GM23248 (cell line): ENCODE results near the gene TMEM204. TPM values are rescaled to one million over a fixed set of nuclear protein-coding genes. Genes with fewer than 3 reads are reported as not detected.

Experiments used
- DNase-seq: peaks from one replicate; pipeline ENCODE4 v3.0.0-alpha.2; 2015
- H2AFZ ChIP-seq: fragments of 200-600 bp; sonication (generic); 2 replicates; pipeline ENCODE4 v1.6.1; 2016; ENCODE audit warnings: antibody characterized with exemption
- H3F3A ChIP-seq: fragments of 200-600 bp; sonication (generic); 2 replicates; pipeline ENCODE4 v1.6.1; 2016; ENCODE audit warnings: mild to moderate bottlenecking, antibody characterized with exemption, mixed run types; ENCODE audit not compliant: insufficient read depth
- H3K27ac ChIP-seq: fragments of 200-600 bp; sonication (generic); 2 replicates; pipeline ENCODE4 v1.5.1; 2016; ENCODE audit warnings: mild to moderate bottlenecking
- H3K27me3 ChIP-seq: fragments of 200-600 bp; sonication (generic); replicated peaks from 2 replicates; pipeline ENCODE4 v1.6.1; 2016; ENCODE audit warnings: mild to moderate bottlenecking; ENCODE audit not compliant: insufficient read depth
- H3K36me3 ChIP-seq: fragments of 200-600 bp; sonication (generic); 2 replicates; pipeline ENCODE4 v1.6.1; 2016; ENCODE audit warnings: low read depth, mild to moderate bottlenecking
- H3K4me1 ChIP-seq: fragments of 200-600 bp; sonication (generic); 2 replicates; pipeline ENCODE4 v1.6.1; 2016; ENCODE audit warnings: mild to moderate bottlenecking; ENCODE audit not compliant: insufficient read depth
- H3K4me2 ChIP-seq: fragments of 200-600 bp; sonication (generic); one replicate; pipeline ENCODE4 v1.6.1; 2016; ENCODE audit warnings: mild to moderate bottlenecking; ENCODE audit not compliant: unreplicated experiment
- H3K4me3 ChIP-seq: fragments of 200-600 bp; sonication (generic); 2 replicates; pipeline ENCODE4 v1.5.1; 2016; ENCODE audit warnings: mild to moderate bottlenecking
- H3K79me2 ChIP-seq: fragments of 200-600 bp; sonication (generic); 2 replicates; pipeline ENCODE4 v1.6.1; 2016; ENCODE audit warnings: mild to moderate bottlenecking; ENCODE audit not compliant: insufficient read depth
- H3K9ac ChIP-seq: fragments of 200-600 bp; sonication (generic); 2 replicates; pipeline ENCODE4 v1.6.1; 2016; ENCODE audit warnings: mild to moderate bottlenecking
- H3K9me2 ChIP-seq: fragments of 200-600 bp; sonication (generic); 2 replicates; pipeline ENCODE4 v1.6.1; 2016; ENCODE audit warnings: mixed run types, mild to moderate bottlenecking, moderate library complexity; ENCODE audit not compliant: insufficient read depth
- H3K9me3 ChIP-seq: fragments of 200-600 bp; sonication (generic); one replicate; pipeline ENCODE4 v1.6.1; 2017; ENCODE audit warnings: low read depth
- H4K20me1 ChIP-seq: fragments of 200-600 bp; sonication (generic); 2 replicates; pipeline ENCODE4 v1.6.0; 2016; ENCODE audit not compliant: insufficient read depth
- EZH2 ChIP-seq: fragments of 200-600 bp; sonication (generic); IDR thresholded peaks from 2 replicates; pipeline ENCODE4 v1.6.1; 2018; ENCODE audit warnings: antibody characterized with exemption, mild to moderate bottlenecking; ENCODE audit not compliant: insufficient read depth, poor library complexity, severe bottlenecking
- EZH2phosphoT487 ChIP-seq: fragments of 200-600 bp; sonication (generic); IDR thresholded peaks from 2 replicates; pipeline ENCODE4 v1.6.1; 2018; ENCODE audit warnings: antibody characterized with exemption, moderate library complexity, mild to moderate bottlenecking, low read depth; ENCODE audit not compliant: insufficient read depth
- WGBS, 2 experiments: methylation state at CpG; one replicate each; pipeline ENCODE4 v1.1.6; 2015 to 2017; ENCODE audit warnings: low lambda C conversion rate in 2 of 2, low coverage in 1 of 2; ENCODE audit errors: missing lambda C conversion rate in 2 of 2; 5-methylcytosine and 5-hydroxymethylcytosine counted together
- in situ Hi-C: fragments of 300-500 bp; cut with MboI; formaldehyde crosslinking; loops from 2 replicates; pipeline ENCODE4 v1.15.0; 2020
- polyA plus RNA-seq: library from polyadenylated mRNA; unstranded; fragments of >200 nt; fragmentation: Nextera tagmentation; extraction: Ambion mirVana; gene quantifications from 2 replicates; pipeline ENCODE4 v1.2.1, GENCODE V29; 2016
- total RNA-seq: library from RNA; depleted of rRNA; stranded (reverse); fragments of >200 nt; shearing (Covaris generic); gene quantifications from 2 replicates; pipeline ENCODE4 v1.2.3, GENCODE V29; 2014; rRNA removed

Gene TMEM204
- total and polyA plus RNA-seq, 2 experiments from 2014 or later: 26.0 to 40.0 TPM

- no peak for DNase-seq
- Histone ChIP-seq H3F3A (no peaks in the 10 kb centered on the region), H3K4me2 (no peak overlapping the region), H3K79me2 (no peaks in the 10 kb centered on the region), H3K36me3 (peaks cover 5% of the 10 kb centered on the region; the same call in 1 of the 2 replicates), H3K27me3 (no peaks in the 10 kb centered on the region), H3K9me2 (no peaks in the 10 kb centered on the region), H3K9me3 (no peaks in the 10 kb centered on the region), H3K4me3 (no peak overlapping the region), H3K9ac (no peak overlapping the region), H3K4me1 (no peaks in the 10 kb centered on the region), H3K27ac (no peak overlapping the region), H4K20me1 (no peaks in the 10 kb centered on the region), H2AFZ (no peak overlapping the region)
- WGBS, 2 experiments: 93 to 96% methylated on average over 6 of the region's 6 CpGs
- no peak for TF ChIP-seq EZH2
- TF ChIP-seq EZH2phosphoT487: no peak
- in situ Hi-C loops: no loop called here
These were observed 68.0 kb downstream of the TMEM204 start for GRCh38 chr16:1601489-1601888.

- no peak overlapping the region for H3K9ac ChIP-seq
- H3K4me1 ChIP-seq: no peaks in the 10 kb centered on the region
- peaks cover 5% of the 10 kb centered on the region; the same call in 1 of the 2 replicates for H3K79me2 ChIP-seq
- H3K4me3 ChIP-seq: no peak overlapping the region
- DNase-seq: no peak
- in situ Hi-C loops: no loop called here
- H3K36me3 ChIP-seq: peaks cover 5% of the 10 kb centered on the region; the same call in 1 of the 2 replicates
- H4K20me1 ChIP-seq: no peaks in the 10 kb centered on the region
- 96% methylated on average over 20 of the region's 20 CpGs for whole genome bisulfite sequencing, 2 experiments
- no peaks in the 10 kb centered on the region for H3F3A ChIP-seq
- no peaks in the 10 kb centered on the region for H3K27me3 ChIP-seq
- no peak overlapping the region for H2AFZ ChIP-seq
- no peaks in the 10 kb centered on the region for H3K9me2 ChIP-seq
- no peaks in the 10 kb centered on the region for H3K9me3 ChIP-seq
- no peak for TF ChIP-seq EZH2
- no peak for TF ChIP-seq EZH2phosphoT487
- H3K27ac ChIP-seq: no peak overlapping the region
- no peak overlapping the region for H3K4me2 ChIP-seq
These were observed 68.8 kb downstream of the TMEM204 start for GRCh38 chr16:1602285-1602684.

Other genes starting within 250 kb of the TMEM204 start
- 46.5 and 77.7 TPM in 2 replicates for gene UBE2I, start 224.0 kb upstream of the TMEM204 start, total RNA-seq
- 133 and 134 TPM in 2 replicates for gene UBE2I, start 224.0 kb upstream of the TMEM204 start, polyA plus RNA-seq
- gene BAIAP3, start 200.0 kb upstream of the TMEM204 start, total RNA-seq: 0.13 and 0.86 TPM in 2 replicates
- gene BAIAP3, start 200.0 kb upstream of the TMEM204 start, polyA plus RNA-seq: 0.23 and 0.24 TPM in 2 replicates
- 88.0 and 110 TPM in 2 replicates for gene TSR3, start 181.8 kb upstream of the TMEM204 start, total RNA-seq
- gene TSR3, start 181.8 kb upstream of the TMEM204 start, polyA plus RNA-seq: 105 and 106 TPM in 2 replicates
- gene GNPTG, start 181.7 kb upstream of the TMEM204 start, total RNA-seq: 52.4 and 85.8 TPM in 2 replicates
- gene GNPTG, start 181.7 kb upstream of the TMEM204 start, polyA plus RNA-seq: 99.9 and 109 TPM in 2 replicates
- gene UNKL, start 119.0 kb upstream of the TMEM204 start, total RNA-seq: 13.0 and 15.3 TPM in 2 replicates
- 6.1 and 8.2 TPM in 2 replicates for gene UNKL, start 119.0 kb upstream of the TMEM204 start, polyA plus RNA-seq
- gene UQCC4, start 112.9 kb upstream of the TMEM204 start, total RNA-seq: 11.3 and 19.5 TPM in 2 replicates
- 26.0 and 27.1 TPM in 2 replicates for gene UQCC4, start 112.9 kb upstream of the TMEM204 start, polyA plus RNA-seq
- not detected in 2 replicates for gene PERCC1, start 102.6 kb upstream of the TMEM204 start, total RNA-seq
- not detected in 2 replicates for gene PERCC1, start 102.6 kb upstream of the TMEM204 start, polyA plus RNA-seq
- gene CCDC154, start 89.1 kb upstream of the TMEM204 start, total RNA-seq: not detected in 2 replicates
- gene CCDC154, start 89.1 kb upstream of the TMEM204 start, polyA plus RNA-seq: 0.09 and 0.18 TPM in 2 replicates
- gene CLCN7, start 58.6 kb upstream of the TMEM204 start, total RNA-seq: 37.3 and 39.3 TPM in 2 replicates
- gene CLCN7, start 58.6 kb upstream of the TMEM204 start, polyA plus RNA-seq: 31.7 and 33.6 TPM in 2 replicates
- not detected in 2 replicates for gene PTX4, start 44.7 kb upstream of the TMEM204 start, total RNA-seq
- gene PTX4, start 44.7 kb upstream of the TMEM204 start, polyA plus RNA-seq: 0.18 TPM in 1 of 2 replicates, not detected in the other
- gene TELO2, start 40.3 kb upstream of the TMEM204 start, total RNA-seq: 24.7 and 29.3 TPM in 2 replicates
- 28.5 and 30.5 TPM in 2 replicates for gene TELO2, start 40.3 kb upstream of the TMEM204 start, polyA plus RNA-seq
- gene IFT140, start 78.4 kb downstream of the TMEM204 start, total RNA-seq: 27.3 and 31.9 TPM in 2 replicates
- gene IFT140, start 78.4 kb downstream of the TMEM204 start, polyA plus RNA-seq: 13.4 and 14.5 TPM in 2 replicates
- gene CRAMP1, start 78.7 kb downstream of the TMEM204 start, total RNA-seq: 6.3 TPM in 2 replicates
- gene CRAMP1, start 78.7 kb downstream of the TMEM204 start, polyA plus RNA-seq: 2.2 and 2.5 TPM in 2 replicates
- gene JPT2, start 144.6 kb downstream of the TMEM204 start, total RNA-seq: 51.8 and 55.9 TPM in 2 replicates
- 6.5 and 8.0 TPM in 2 replicates for gene JPT2, start 144.6 kb downstream of the TMEM204 start, polyA plus RNA-seq
- 28.3 and 58.9 TPM in 2 replicates for gene MAPK8IP3, start 172.5 kb downstream of the TMEM204 start, total RNA-seq
- 9.1 and 10.0 TPM in 2 replicates for gene MAPK8IP3, start 172.5 kb downstream of the TMEM204 start, polyA plus RNA-seq
- gene NME3, start 237.9 kb downstream of the TMEM204 start, total RNA-seq: 45.3 and 57.7 TPM in 2 replicates
- 50.8 and 55.4 TPM in 2 replicates for gene NME3, start 237.9 kb downstream of the TMEM204 start, polyA plus RNA-seq
- 9.3 and 12.3 TPM in 2 replicates for gene EME2, start 239.1 kb downstream of the TMEM204 start, total RNA-seq
- gene EME2, start 239.1 kb downstream of the TMEM204 start, polyA plus RNA-seq: 3.1 and 3.9 TPM in 2 replicates
- 96.5 and 99.4 TPM in 2 replicates for gene MRPS34, start 239.5 kb downstream of the TMEM204 start, total RNA-seq
- 113 and 119 TPM in 2 replicates for gene MRPS34, start 239.5 kb downstream of the TMEM204 start, polyA plus RNA-seq
- 35.3 and 50.2 TPM in 2 replicates for gene SPSB3, start 248.9 kb downstream of the TMEM204 start, total RNA-seq
- 35.1 and 35.6 TPM in 2 replicates for gene SPSB3, start 248.9 kb downstream of the TMEM204 start, polyA plus RNA-seq
- gene NUBP2, start 249.3 kb downstream of the TMEM204 start, total RNA-seq: 88.9 and 189 TPM in 2 replicates
- gene NUBP2, start 249.3 kb downstream of the TMEM204 start, polyA plus RNA-seq: 64.3 and 66.4 TPM in 2 replicates